Activated CD8-positive, alpha-beta T cell treated with anti-CD3 and anti-CD28 coated beads, Interleukin-2, amount 10 ng/mL, durations not matched to agents 7 days and 5 days (primary cell): ENCODE results near the gene ESPN. TPM values are rescaled to one million over a fixed set of nuclear protein-coding genes. Genes with fewer than 3 reads are reported as not detected.

ENCODE experiments used
- ATAC-seq: fragments of 150-1000 bp; cut with Tn5 transposase; one replicate; pipeline ENCODE4 v1.10.0; 2021; ENCODE audit warnings: moderate library complexity
- CTCF ChIA-PET: fragments of 350-600 bp; sonication (Branson Sonifier 250); formaldehyde crosslinking; loops from one replicate; lab custom pipeline; 2021; ENCODE audit warnings: antibody characterized with exemption; lab: Charles Lee
- POLR2A ChIA-PET: fragments of 350-600 bp; sonication (Branson Sonifier 250); formaldehyde crosslinking; loops from one replicate; lab custom pipeline; 2021; ENCODE audit warnings: antibody characterized with exemption; lab: Charles Lee
- DNase-seq: peaks from one replicate; pipeline ENCODE4 v3.0.0-alpha.2; 2020
- H3K27ac Mint-ChIP-seq: one replicate; pipeline ENCODE4 v1.8.0; 2021; ENCODE audit warnings: mild to moderate bottlenecking, mixed read lengths
- H3K27me3 Mint-ChIP-seq: one replicate; pipeline ENCODE4 v1.8.0; 2021; ENCODE audit warnings: low read depth, mixed read lengths
- H3K36me3 Mint-ChIP-seq: one replicate; pipeline ENCODE4 v1.8.0; 2021; ENCODE audit warnings: low read depth, mixed read lengths
- H3K4me1 Mint-ChIP-seq: one replicate; pipeline ENCODE4 v1.8.0; 2021; ENCODE audit warnings: low read depth, mixed read lengths
- H3K4me3 Mint-ChIP-seq: one replicate; pipeline ENCODE4 v1.8.0; 2021; ENCODE audit warnings: mild to moderate bottlenecking, mixed read lengths
- H3K9me3 Mint-ChIP-seq: one replicate; pipeline ENCODE4 v1.8.0; 2022; ENCODE audit warnings: mixed read lengths; ENCODE audit not compliant: insufficient read depth
- total RNA-seq, 2 experiments: library from RNA; stranded (reverse); gene quantifications; one replicate each; pipeline ENCODE4 v1.2.3, GENCODE V29; 2021

Gene ESPN
- total RNA-seq, 2 experiments from 2014 or later = 0.61 to 1.0 TPM

DNA sequence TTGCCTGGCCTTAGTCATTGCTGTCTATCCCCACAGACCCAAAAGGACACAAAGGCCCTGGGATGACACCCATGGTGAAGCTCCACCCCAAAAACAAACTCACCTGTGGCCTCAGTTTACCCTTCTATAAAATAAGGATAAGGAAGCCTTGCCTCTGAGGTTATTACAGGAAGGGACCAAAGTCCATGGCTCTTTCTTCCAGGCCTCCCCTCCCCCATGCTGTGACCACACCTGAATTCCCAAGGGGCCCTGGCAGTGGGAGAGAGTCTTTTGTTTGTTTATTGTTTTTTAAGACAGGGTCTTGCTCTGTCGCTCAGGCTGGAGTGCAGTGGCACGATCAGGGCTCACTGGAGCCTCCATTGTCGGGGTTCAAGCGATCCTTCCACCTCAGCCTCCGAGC is 51.9 kb downstream of the ESPN start:
- Mint-ChIP-seq H3K9me3 (no peaks in the 10 kb centered on the region), H3K27ac (no peak overlapping the region), H3K27me3 (no peaks in the 10 kb centered on the region), H3K4me3 (no peak overlapping the region), H3K4me1 (peaks cover 2% of the 10 kb centered on the region), H3K36me3 (no peaks in the 10 kb centered on the region)
- ChIA-PET POLR2A (no interaction called here), CTCF (interaction anchor here (0.9 to 2.7 kb wide), 4 partner anchors 10 to 229 kb away, joined by 3 to 10 read pairs (median 4); partner anchors contain the start of gene PLEKHG5)
- no peak for DNase-seq
- ATAC-seq = no peak

GRCh38 chr1:6477039-6477820 is 52.7 kb downstream of the ESPN start:
- Mint-ChIP-seq H3K9me3 (no peaks in the 10 kb centered on the region), H3K27me3 (peaks cover 4% of the 10 kb centered on the region), H3K36me3 (no peaks in the 10 kb centered on the region), H3K4me1 (peaks cover 2% of the 10 kb centered on the region), H3K4me3 (no peak overlapping the region), H3K27ac (no peak overlapping the region)
- CTCF ChIA-PET = interaction anchor here (1.0 to 2.7 kb wide), 7 partner anchors 10 to 230 kb away, joined by 3 to 10 read pairs (median 4); partner anchors contain the start of gene PLEKHG5
- ATAC-seq (no peak), DNase-seq (no peak)
- POLR2A ChIA-PET = no interaction called here

DNA sequence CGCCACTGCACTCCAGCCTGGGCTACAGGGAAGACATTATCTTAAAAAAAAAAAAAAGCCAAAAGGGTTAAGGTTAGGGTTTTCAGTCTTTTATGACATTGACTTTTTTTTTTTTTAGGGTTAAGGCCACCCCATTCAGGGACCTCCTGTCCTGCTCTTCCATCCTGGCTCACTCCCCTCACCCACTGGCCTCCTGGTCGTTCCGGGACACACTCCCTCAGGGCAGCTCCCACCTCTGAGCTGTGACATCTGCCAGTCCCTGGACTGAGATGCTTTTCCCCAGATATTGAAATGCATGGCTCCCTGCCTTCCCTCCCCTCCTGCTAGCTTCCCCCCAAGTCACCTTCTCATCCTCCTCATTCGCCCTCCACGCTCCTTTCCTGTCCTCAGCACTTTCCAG is 57.2 kb downstream of the ESPN start:
- DNase-seq (no peak), ATAC-seq (no peak)
- ChIA-PET POLR2A (no interaction called here), CTCF (interaction anchor here (1.2 kb wide), 1 partner anchor 72 kb away, joined by 3 read pairs; the partner anchor contains the start of gene NOL9)
- Mint-ChIP-seq H3K36me3 (no peaks in the 10 kb centered on the region), H3K4me3 (no peak overlapping the region), H3K27me3 (peaks cover 29% of the 10 kb centered on the region), H3K27ac (no peak overlapping the region), H3K4me1 (peaks cover 10% of the 10 kb centered on the region), H3K9me3 (no peaks in the 10 kb centered on the region)

DNA sequence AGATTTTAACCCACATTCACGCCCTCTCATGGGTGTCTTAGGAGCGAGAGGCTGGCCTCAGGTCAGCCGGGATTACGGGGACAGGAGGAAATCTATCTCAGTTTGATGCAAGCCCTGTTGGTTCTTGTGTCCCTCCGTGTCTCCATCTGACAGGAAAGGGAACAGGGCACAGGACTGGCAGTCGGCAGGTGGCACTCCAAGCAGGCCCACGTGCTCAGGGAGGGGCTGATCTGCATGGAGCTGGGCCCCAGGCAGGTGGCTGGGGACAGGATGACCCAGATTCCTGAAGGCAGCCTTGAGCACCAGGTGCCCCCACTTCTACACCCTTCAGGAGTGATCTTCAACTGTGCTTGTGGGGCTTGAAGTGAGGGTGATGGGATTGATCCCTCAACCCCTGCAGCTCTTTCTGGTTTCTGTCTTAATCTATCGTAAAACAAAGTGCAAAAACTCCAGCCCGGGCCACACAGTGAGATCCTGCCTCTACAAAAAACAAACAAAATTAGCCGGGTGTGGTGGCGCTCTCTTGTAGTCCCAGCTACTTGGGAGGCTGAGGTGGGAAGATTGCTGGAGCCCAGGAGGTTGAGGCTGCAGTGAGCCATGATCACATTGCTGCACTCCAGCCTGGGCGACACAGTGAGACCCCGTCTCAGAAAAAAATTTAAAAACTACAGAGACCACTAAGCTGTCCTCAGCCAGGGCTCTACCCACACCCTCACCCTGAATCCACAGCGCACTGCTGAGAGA is 58.6 kb downstream of the ESPN start:
- ChIA-PET POLR2A (interaction anchor here (1.3 kb wide), 1 partner anchor 23 kb away, joined by 3 read pairs; no protein-coding TSS in a partner anchor), CTCF (interaction anchor here (1.1 to 2.1 kb wide), 4 partner anchors 10 to 163 kb away, joined by 3 to 8 read pairs (median 5); partner anchors contain the start of gene NOL9)
- Mint-ChIP-seq H3K4me1 (peaks cover 11% of the 10 kb centered on the region), H3K36me3 (no peaks in the 10 kb centered on the region), H3K9me3 (no peaks in the 10 kb centered on the region), H3K27ac (no peak overlapping the region), H3K4me3 (no peak overlapping the region), H3K27me3 (peaks cover 35% of the 10 kb centered on the region)
- no peak for ATAC-seq
- DNase-seq = no peak

- ChIA-PET CTCF (interaction anchor here (1.1 to 2.1 kb wide), 4 partner anchors 10 to 163 kb away, joined by 3 to 8 read pairs (median 5); partner anchors contain the start of gene NOL9), POLR2A (interaction anchor here (1.3 kb wide), 1 partner anchor 24 kb away, joined by 3 read pairs; no protein-coding TSS in a partner anchor)
- ATAC-seq (no peak), DNase-seq (no peak)
- Mint-ChIP-seq H3K36me3 (no peaks in the 10 kb centered on the region), H3K27ac (no peak overlapping the region), H3K4me3 (no peak overlapping the region), H3K4me1 (peaks cover 11% of the 10 kb centered on the region), H3K27me3 (peaks cover 35% of the 10 kb centered on the region), H3K9me3 (no peaks in the 10 kb centered on the region)
Measured at GRCh38 chr1:6483761-6484117, 59.2 kb downstream of the ESPN start.

DNA sequence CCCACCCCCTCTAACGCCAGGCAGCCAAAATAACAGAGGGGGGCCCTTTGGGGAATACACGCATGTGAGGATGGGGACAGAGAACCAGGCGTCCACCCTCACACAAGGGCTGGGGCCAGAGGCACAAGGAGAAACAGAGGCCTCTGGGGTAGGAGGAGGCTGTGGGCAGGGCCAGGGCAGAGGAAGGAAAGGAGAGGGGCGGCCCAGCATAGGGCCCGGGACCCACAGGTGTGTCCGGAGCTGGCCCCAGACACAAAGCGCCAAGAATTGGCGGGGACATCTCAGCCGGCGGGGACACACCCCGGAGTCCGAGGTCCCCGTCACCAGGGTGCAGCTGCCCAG is 60.2 kb downstream of the ESPN start:
- H3K36me3 Mint-ChIP-seq = no peaks in the 10 kb centered on the region
- H3K27ac Mint-ChIP-seq = no peak overlapping the region
- CTCF ChIA-PET = interaction anchor here (1.7 to 2.1 kb wide), 2 partner anchors 11 to 162 kb away, joined by 6 to 8 read pairs; no protein-coding TSS in a partner anchor
- POLR2A ChIA-PET = no interaction called here
- peaks cover 35% of the 10 kb centered on the region for H3K27me3 Mint-ChIP-seq
- no peak for ATAC-seq
- H3K4me3 Mint-ChIP-seq = no peak overlapping the region
- DNase-seq = no peak
- H3K4me1 Mint-ChIP-seq = peaks cover 11% of the 10 kb centered on the region
- no peaks in the 10 kb centered on the region for H3K9me3 Mint-ChIP-seq

DNA sequence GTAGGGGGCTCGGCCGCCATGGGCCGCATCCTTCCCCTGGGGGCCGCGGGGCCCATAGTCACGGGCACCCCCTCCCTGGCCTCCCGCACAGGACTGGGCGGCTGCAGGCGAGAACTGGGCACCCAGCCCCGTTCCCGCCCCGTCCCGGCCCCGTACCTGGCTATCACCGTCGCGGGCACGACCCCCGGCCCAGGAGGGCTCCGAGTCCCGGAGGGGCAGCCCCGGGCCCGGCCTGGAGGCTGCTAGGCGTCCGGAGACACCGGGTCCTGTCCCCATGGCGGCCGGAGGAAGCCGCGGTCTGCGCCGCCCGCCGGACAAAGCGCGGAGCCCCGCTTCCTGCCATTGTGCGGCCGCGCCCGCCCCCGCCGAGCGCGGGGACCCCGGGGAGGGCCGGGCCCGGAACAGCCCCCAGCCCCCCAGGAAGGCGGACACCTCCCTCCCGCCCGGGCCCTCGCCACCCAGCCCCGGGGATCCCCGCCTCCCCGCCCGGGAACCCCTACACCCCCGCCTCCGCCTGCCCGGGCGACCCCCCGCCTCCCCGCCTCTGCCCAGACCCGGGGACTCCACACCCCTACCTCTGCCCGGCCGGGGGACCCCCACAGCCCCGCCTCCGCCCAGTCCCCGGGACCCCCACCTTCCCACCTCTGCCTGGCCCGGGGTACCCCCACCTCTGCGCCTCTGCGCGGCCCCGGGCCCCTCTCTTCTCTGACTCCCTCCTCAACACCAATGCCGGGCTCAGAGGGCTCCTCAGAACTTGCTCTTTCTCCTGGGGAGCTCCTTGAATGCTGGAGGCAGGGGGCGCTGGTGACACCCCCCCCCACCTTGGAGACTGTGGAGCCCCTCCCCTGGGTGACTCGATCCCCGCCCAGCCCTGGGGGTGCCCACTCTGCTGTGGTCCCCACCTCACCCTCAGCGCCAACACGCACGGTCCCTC is 60.9 kb downstream of the ESPN start:
- Mint-ChIP-seq H3K9me3 (no peaks in the 10 kb centered on the region), H3K27ac (no peak overlapping the region), H3K4me1 (peaks cover 11% of the 10 kb centered on the region), H3K27me3 (peaks cover 35% of the 10 kb centered on the region), H3K36me3 (no peaks in the 10 kb centered on the region), H3K4me3 (no peak overlapping the region)
- DNase-seq (no peak), ATAC-seq (no peak)
- ChIA-PET CTCF (interaction anchor here (1.0 to 6.8 kb wide), 5 partner anchors 38 to 161 kb away, joined by 3 to 60 read pairs (median 13); partner anchors contain the start of gene NOL9), POLR2A (no interaction called here)

- Mint-ChIP-seq H3K36me3 (no peaks in the 10 kb centered on the region), H3K4me1 (peaks cover 16% of the 10 kb centered on the region), H3K27me3 (peaks cover 35% of the 10 kb centered on the region), H3K9me3 (no peaks in the 10 kb centered on the region), H3K27ac (no peak overlapping the region), H3K4me3 (no peak overlapping the region)
- CTCF ChIA-PET = interaction anchor here (1.0 to 6.8 kb wide), 6 partner anchors 37 to 160 kb away, joined by 3 to 60 read pairs (median 9); partner anchors contain the start of gene NOL9
- POLR2A ChIA-PET = no interaction called here
- DNase-seq (peak; percentile 92), ATAC-seq (peak; percentile 75)
Measured at GRCh38 chr1:6486433-6487011, 61.9 kb downstream of the ESPN start.

DNA sequence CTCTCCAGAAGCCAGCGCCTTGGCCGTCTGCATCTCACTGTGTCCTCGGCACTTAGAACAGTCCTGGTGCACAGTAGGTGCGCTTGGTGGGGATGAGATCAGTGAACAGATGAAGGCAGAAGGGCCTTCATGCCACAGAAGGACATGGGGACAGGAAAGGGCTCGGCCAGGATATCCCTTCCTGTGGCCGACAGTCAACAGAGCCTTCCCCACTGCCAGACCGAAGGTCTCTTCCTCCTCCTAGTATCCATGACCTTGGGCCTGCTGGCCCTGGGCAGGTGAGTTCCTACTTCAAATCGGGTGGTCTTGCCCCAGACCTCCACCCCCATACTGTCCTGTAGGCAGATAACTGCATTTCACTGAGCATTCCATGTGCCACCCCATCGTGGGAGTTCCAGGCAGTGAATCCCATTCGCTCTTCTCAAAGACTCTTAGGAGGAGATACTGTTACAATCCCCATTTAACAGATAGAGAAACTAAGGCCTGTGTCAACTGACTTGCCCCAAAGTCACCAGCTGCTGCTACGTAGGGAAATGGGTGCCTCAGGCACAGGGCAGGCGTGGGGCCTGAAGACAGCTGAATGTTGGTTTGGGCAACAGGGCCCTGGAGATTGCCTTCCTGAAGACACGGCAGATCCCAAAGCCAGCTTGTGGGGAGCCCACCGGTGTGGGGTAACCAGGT is 63.4 kb downstream of the ESPN start:
- Mint-ChIP-seq H3K27ac (no peak overlapping the region), H3K4me3 (no peak overlapping the region), H3K27me3 (peaks cover 28% of the 10 kb centered on the region), H3K9me3 (no peaks in the 10 kb centered on the region), H3K36me3 (no peaks in the 10 kb centered on the region), H3K4me1 (peaks cover 29% of the 10 kb centered on the region)
- ChIA-PET POLR2A (interaction anchor here (0.6 kb wide), 1 partner anchor 235 kb away, joined by 3 read pairs; no protein-coding TSS in a partner anchor), CTCF (interaction anchor here (1.0 to 6.8 kb wide), 8 partner anchors 8 to 174 kb away, joined by 3 to 60 read pairs (median 4); no protein-coding TSS in a partner anchor)
- ATAC-seq = no peak
- no peak for DNase-seq
